Measurements from ENCODE around the gene HCN4. TPM values are rescaled to one million over a fixed set of nuclear protein-coding genes. Genes with fewer than 3 reads are reported as not detected.

Gene HCN4
- total RNA-seq, 1 experiment from 2014 or later = 10.5 TPM

- TF ChIP-seq ZBTB43 (CRISPR knock-in tag; IDR thresholded peaks at IDR 0.05) (no peak), MAX (CRISPR knock-in tag; IDR thresholded peaks at IDR 0.05) (no peak)
Measured at GRCh38 chr15:73355612-73356265, 13.0 kb downstream of the HCN4 start (continued).

GRCh38 chr15:73354241-73354640, 14.5 kb downstream of the HCN4 start:
- ChIA-PET POLR2A (interaction anchor here (0.6 kb wide), 1 partner anchor 202 kb away, joined by 3 read pairs; no protein-coding TSS in a partner anchor), CTCF (interaction anchor here (0.6 to 1.6 kb wide), 4 partner anchors 11 to 354 kb away, joined by 3 to 5 read pairs (median 4); no protein-coding TSS in a partner anchor)
- Mint-ChIP-seq H3K27me3 (ENCODE audit: low read depth) (no peaks in the 10 kb centered on the region), H3K9me3 (no peaks in the 10 kb centered on the region), H3K4me1 (peaks cover 15% of the 10 kb centered on the region), H3K27ac (no peak overlapping the region), H3K36me3 (no peaks in the 10 kb centered on the region), H3K4me3 (no peak overlapping the region)
- ATAC-seq (no peak; the same call in 1 of the 2 replicates), DNase-seq (ENCODE audit: low spot score) (no peak)
- no peak for TF ChIP-seq ZNF317 (CRISPR knock-in tag; IDR thresholded peaks at IDR 0.05; ENCODE audit: borderline replicate concordance, low read depth)
- TF ChIP-seq ETV6 (CRISPR knock-in tag; IDR thresholded peaks at IDR 0.05) = no peak
- no peak for TF ChIP-seq RORB (CRISPR knock-in tag; IDR thresholded peaks at IDR 0.05)
- no peak for TF ChIP-seq MYBL2 (CRISPR knock-in tag; IDR thresholded peaks at IDR 0.05)
- TF ChIP-seq JAZF1 (CRISPR knock-in tag; IDR thresholded peaks at IDR 0.05) = no peak
- no peak for TF ChIP-seq GABPB1 (CRISPR knock-in tag; IDR thresholded peaks at IDR 0.05)
- TF ChIP-seq TEAD4 (CRISPR knock-in tag; IDR thresholded peaks at IDR 0.05) = no peak

- ChIA-PET POLR2A (interaction anchor here (0.6 kb wide), 1 partner anchor 202 kb away, joined by 3 read pairs; no protein-coding TSS in a partner anchor), CTCF (interaction anchor here (0.6 to 1.6 kb wide), 7 partner anchors 11 to 354 kb away, joined by 3 to 5 read pairs (median 4); no protein-coding TSS in a partner anchor)
- no peaks in the 10 kb centered on the region for H3K36me3 Mint-ChIP-seq
- H3K9me3 Mint-ChIP-seq = no peaks in the 10 kb centered on the region
- H3K27ac Mint-ChIP-seq = no peak overlapping the region
- no peak for TF ChIP-seq ERG (CRISPR knock-in tag; IDR thresholded peaks at IDR 0.05)
- TF ChIP-seq ZNF396 (CRISPR knock-in tag; IDR thresholded peaks at IDR 0.05; ENCODE audit: borderline replicate concordance) = no peak
- TF ChIP-seq CREM (CRISPR knock-in tag; IDR thresholded peaks at IDR 0.05) = no peak
- no peak for TF ChIP-seq ZNF121 (CRISPR knock-in tag; IDR thresholded peaks at IDR 0.05)
- no peak for TF ChIP-seq ZBTB21 (CRISPR knock-in tag; IDR thresholded peaks at IDR 0.05; ENCODE audit: borderline replicate concordance)
- no peak overlapping the region for H3K4me3 Mint-ChIP-seq
- DNase-seq (ENCODE audit: low spot score) (no peak), ATAC-seq (peak; percentile 69)
- H3K4me1 Mint-ChIP-seq = peaks cover 19% of the 10 kb centered on the region
- no peaks in the 10 kb centered on the region for H3K27me3 Mint-ChIP-seq (ENCODE audit: low read depth)
Measured at GRCh38 chr15:73353734-73354133, 15.0 kb downstream of the HCN4 start.

- H3K27me3 Mint-ChIP-seq (ENCODE audit: low read depth) = no peaks in the 10 kb centered on the region
- TF ChIP-seq SP1 (CRISPR knock-in tag; conservative IDR thresholded peaks at IDR 0.05) (no peak), SMAD4 (CRISPR knock-in tag; IDR thresholded peaks at IDR 0.05) (no peak), ATF3 (CRISPR knock-in tag; conservative IDR thresholded peaks at IDR 0.05) (no peak), ZSCAN18 (CRISPR knock-in tag; IDR thresholded peaks at IDR 0.05) (no peak)
- H3K4me1 Mint-ChIP-seq = peaks cover 29% of the 10 kb centered on the region
- ATAC-seq (no peak), DNase-seq (ENCODE audit: low spot score) (no peak)
- CTCF ChIA-PET = interaction anchor here (1.0 kb wide), 1 partner anchor 339 kb away, joined by 3 read pairs; no protein-coding TSS in a partner anchor
- no peak overlapping the region for H3K27ac Mint-ChIP-seq
- POLR2A ChIA-PET = no interaction called here
- no peaks in the 10 kb centered on the region for H3K36me3 Mint-ChIP-seq
- no peak overlapping the region for H3K4me3 Mint-ChIP-seq
- H3K9me3 Mint-ChIP-seq = no peaks in the 10 kb centered on the region
Measured at GRCh38 chr15:73352082-73352481, 16.7 kb downstream of the HCN4 start.

All from WTC11 (cell line).